GM23338 (cell line): ENCODE data around the gene LY86. TPM values are rescaled to one million over a fixed set of nuclear protein-coding genes. Genes with fewer than 3 reads are reported as not detected.
A peak's percentile ranks its signal among the peaks of the same experiment; 100 is the strongest.

ENCODE experiments used
- ATAC-seq: fragments of 200-7000 bp; cut with Tn5 transposase; 3 replicates; pipeline ENCODE4 v1.9.1; 2020
- DNase-seq: peaks from one replicate; pipeline ENCODE4 v3.0.0-alpha.2; 2015; ENCODE audit warnings: low spot score
- H2AFZ ChIP-seq: fragments of 200-600 bp; sonication (generic); 2 replicates; pipeline ENCODE4 v1.8.0; 2016; ENCODE audit warnings: antibody characterized with exemption, mild to moderate bottlenecking, moderate library complexity
- H3F3A ChIP-seq: fragments of 200-600 bp; sonication (generic); replicated peaks from 2 replicates; pipeline ENCODE4 v1.8.0; 2017; ENCODE audit warnings: antibody characterized with exemption, mixed run types, low read depth
- H3K27ac ChIP-seq: fragments of 200-600 bp; sonication (generic); 2 replicates; pipeline ENCODE4 v1.6.1; 2016; ENCODE audit warnings: low read depth
- H3K27me3 ChIP-seq: fragments of 200-600 bp; sonication (generic); 2 replicates; pipeline ENCODE4 v1.8.0; 2016; ENCODE audit warnings: mild to moderate bottlenecking, mixed run types, moderate library complexity; ENCODE audit not compliant: insufficient read depth
- H3K36me3 ChIP-seq: fragments of 200-600 bp; sonication (generic); 2 replicates; pipeline ENCODE4 v1.8.0; 2016; ENCODE audit warnings: mild to moderate bottlenecking; ENCODE audit not compliant: insufficient read depth
- H3K4me1 ChIP-seq: fragments of 200-600 bp; sonication (generic); 2 replicates; pipeline ENCODE4 v1.8.0; 2016; ENCODE audit warnings: mild to moderate bottlenecking, moderate library complexity; ENCODE audit not compliant: insufficient read depth
- H3K4me2 ChIP-seq: fragments of 200-600 bp; sonication (generic); 2 replicates; pipeline ENCODE4 v1.7.1; 2017; ENCODE audit warnings: mixed run types
- H3K4me3 ChIP-seq: fragments of 200-600 bp; sonication (generic); 2 replicates; pipeline ENCODE4 v1.6.1; 2016; ENCODE audit warnings: mixed run types
- H3K79me2 ChIP-seq: fragments of 200-600 bp; sonication (generic); replicated peaks from 2 replicates; pipeline ENCODE4 v1.8.0; 2017; ENCODE audit warnings: mild to moderate bottlenecking; ENCODE audit not compliant: insufficient read depth
- H3K9me2 ChIP-seq: fragments of 200-600 bp; sonication (generic); 2 replicates; pipeline ENCODE4 v1.8.0; 2017; ENCODE audit not compliant: insufficient read depth
- H4K20me1 ChIP-seq: fragments of 200-600 bp; sonication (generic); replicated peaks from 2 replicates; pipeline ENCODE4 v1.8.0; 2017; ENCODE audit warnings: mild to moderate bottlenecking; ENCODE audit not compliant: insufficient read depth
- H3K27ac Mint-ChIP-seq: 2 replicates; pipeline ENCODE4 v1.8.0; 2020; ENCODE audit warnings: inconsistent platforms, mild to moderate bottlenecking, moderate library complexity, mixed read lengths
- H3K27me3 Mint-ChIP-seq: 3 replicates; pipeline ENCODE4 v1.8.0; 2022; ENCODE audit warnings: low read depth, mild to moderate bottlenecking, moderate library complexity, mixed read lengths, inconsistent platforms; ENCODE audit not compliant: insufficient read depth, poor library complexity
- H3K36me3 Mint-ChIP-seq: 3 replicates; pipeline ENCODE4 v1.8.0; 2021; ENCODE audit warnings: low read depth, mild to moderate bottlenecking, inconsistent platforms, moderate library complexity, mixed read lengths
- H3K4me1 Mint-ChIP-seq: 3 replicates; pipeline ENCODE4 v1.8.0; 2020; ENCODE audit warnings: mild to moderate bottlenecking, inconsistent platforms, mixed read lengths
- H3K4me3 Mint-ChIP-seq: 3 replicates; pipeline ENCODE4 v1.8.0; 2021; ENCODE audit warnings: moderate library complexity, mild to moderate bottlenecking, inconsistent platforms, mixed read lengths
- H3K9me3 Mint-ChIP-seq: 3 replicates; pipeline ENCODE4 v1.8.0; 2020; ENCODE audit warnings: moderate library complexity, mild to moderate bottlenecking, inconsistent platforms, mixed read lengths
- CREB1 ChIP-seq: fragments of 250-450 bp; sonication (Bioruptor Pico); IDR thresholded peaks from 2 replicates; pipeline ENCODE4 v1.5.0; 2020; ENCODE audit warnings: low read depth, mild to moderate bottlenecking, moderate library complexity
- EZH2 ChIP-seq: fragments of 200-600 bp; sonication (generic); IDR thresholded peaks from one replicate; pipeline ENCODE4 v1.8.0; 2017; ENCODE audit warnings: antibody characterized with exemption, mild to moderate bottlenecking, low read depth; ENCODE audit not compliant: unreplicated experiment
- EZH2phosphoT487 ChIP-seq: fragments of 200-600 bp; sonication (generic); IDR thresholded peaks from one replicate; pipeline ENCODE4 v1.8.1; 2018; ENCODE audit warnings: antibody characterized with exemption; ENCODE audit not compliant: unreplicated experiment
- JUNB ChIP-seq: IDR thresholded peaks from one replicate; pipeline ENCODE4 v1.6.1; 2016; ENCODE audit warnings: antibody characterized with exemption; ENCODE audit not compliant: unreplicated experiment
- NANOG ChIP-seq: IDR thresholded peaks from 2 replicates; pipeline ENCODE4 v1.6.1; 2016; ENCODE audit warnings: antibody characterized with exemption, borderline replicate concordance
- POLR2AphosphoS5 ChIP-seq: IDR thresholded peaks from 2 replicates; pipeline ENCODE4 v1.6.1; 2016; ENCODE audit warnings: antibody characterized with exemption, low read depth
- STAT1 ChIP-seq: IDR thresholded peaks from one replicate; pipeline ENCODE4 v1.6.1; 2016; ENCODE audit warnings: antibody characterized with exemption; ENCODE audit not compliant: unreplicated experiment
- ZNF114 ChIP-seq: fragments of 250-450 bp; sonication (Bioruptor Pico); IDR thresholded peaks from 2 replicates; pipeline ENCODE4 v1.5.0; 2020; ENCODE audit warnings: mild to moderate bottlenecking, moderate library complexity
- polyA plus RNA-seq: library from polyadenylated mRNA; unstranded; fragments of >200 nt; fragmentation: Nextera tagmentation; extraction: Ambion mirVana; gene quantifications from 2 replicates; pipeline ENCODE4 v1.2.1, GENCODE V29; 2016
- total RNA-seq: library from RNA; depleted of rRNA; stranded (reverse); fragments of >200 nt; shearing (Covaris generic); gene quantifications from 2 replicates; pipeline ENCODE4 v1.2.3, GENCODE V29; 2014
- TF ChIP-seq, protein P1 (sequence below): IDR thresholded peaks from 2 replicates; pipeline ENCODE4 v1.6.1; 2016; ENCODE audit warnings: antibody characterized with exemption
- TF ChIP-seq, protein P2 (sequence below): fragments of 250-450 bp; sonication (Bioruptor Pico); IDR thresholded peaks from 2 replicates; pipeline ENCODE4 v1.5.0; 2020; ENCODE audit warnings: mild to moderate bottlenecking, moderate library complexity
- TF ChIP-seq, protein P3 (sequence below), 2 experiments: fragments of 200-600 bp in 1 of 2; sonication (generic) in 1 of 2; conservative IDR thresholded peaks; 2 replicates each; pipeline versions ENCODE4 v1.5.1 to v1.6.1; 2016 to 2017; ENCODE audit warnings: antibody characterized with exemption in 2 of 2, low read depth in 2 of 2, mild to moderate bottlenecking in 2 of 2, moderate library complexity in 1 of 2

LY86 gene
- total and polyA plus RNA-seq, 2 experiments from 2014 or later: 0.29 TPM; not detected in 1

DNA sequence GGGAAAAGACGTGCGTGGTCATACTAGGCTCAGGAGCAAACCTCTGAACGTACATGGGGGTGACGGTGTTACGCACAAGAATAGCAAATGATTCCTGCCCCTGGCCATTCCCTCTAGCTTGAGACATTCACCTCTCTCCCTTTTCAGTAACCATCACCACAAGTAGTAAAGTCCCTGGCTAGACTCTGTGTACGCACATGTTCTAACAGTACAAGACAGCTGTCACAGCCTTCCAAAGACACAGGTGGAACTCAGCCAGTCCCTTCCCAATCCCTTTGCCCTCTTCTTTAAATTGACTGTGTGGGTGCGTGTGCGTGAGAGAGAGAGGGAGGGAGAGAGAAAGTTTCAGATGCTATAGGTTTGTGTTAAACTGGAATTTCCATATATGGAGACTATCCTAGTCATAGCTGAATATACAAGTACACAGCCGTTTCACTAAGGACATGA is 67.3 kb downstream of the LY86 start:
- no peak overlapping the region for H3K4me2 ChIP-seq
- H4K20me1 ChIP-seq: no peaks in the 10 kb centered on the region
- H3K4me3 Mint-ChIP-seq: no peak overlapping the region
- H3F3A ChIP-seq: no peaks in the 10 kb centered on the region
- H2AFZ ChIP-seq: no peak overlapping the region
- H3K36me3 ChIP-seq: no peaks in the 10 kb centered on the region
- no peak overlapping the region for H3K27ac ChIP-seq
- no peaks in the 10 kb centered on the region for H3K36me3 Mint-ChIP-seq
- peaks cover 16% of the 10 kb centered on the region for H3K9me2 ChIP-seq
- H3K27me3 ChIP-seq: peaks cover 11% of the 10 kb centered on the region; the same call in 1 of the 2 replicates
- 0 out of 2 replicates have a peak, but pooled peaks cover 3% of the 10 kb centered on the region for H3K4me1 ChIP-seq
- H3K4me3 ChIP-seq: no peak overlapping the region
- ATAC-seq: no peak
- H3K27me3 Mint-ChIP-seq: peaks cover 3% of the 10 kb centered on the region
- TF ChIP-seq EZH2phosphoT487: no peak
- TF ChIP-seq POLR2AphosphoS5: no peak
- TF ChIP-seq CREB1 (CRISPR knock-in tag): no peak
- TF ChIP-seq, protein P1, sequence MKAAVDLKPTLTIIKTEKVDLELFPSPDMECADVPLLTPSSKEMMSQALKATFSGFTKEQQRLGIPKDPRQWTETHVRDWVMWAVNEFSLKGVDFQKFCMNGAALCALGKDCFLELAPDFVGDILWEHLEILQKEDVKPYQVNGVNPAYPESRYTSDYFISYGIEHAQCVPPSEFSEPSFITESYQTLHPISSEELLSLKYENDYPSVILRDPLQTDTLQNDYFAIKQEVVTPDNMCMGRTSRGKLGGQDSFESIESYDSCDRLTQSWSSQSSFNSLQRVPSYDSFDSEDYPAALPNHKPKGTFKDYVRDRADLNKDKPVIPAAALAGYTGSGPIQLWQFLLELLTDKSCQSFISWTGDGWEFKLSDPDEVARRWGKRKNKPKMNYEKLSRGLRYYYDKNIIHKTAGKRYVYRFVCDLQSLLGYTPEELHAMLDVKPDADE: no peak
- TF ChIP-seq JUNB: no peak
- TF ChIP-seq STAT1: no peak
- no peaks in the 10 kb centered on the region for H3K79me2 ChIP-seq
- H3K4me1 Mint-ChIP-seq: peaks cover 5% of the 10 kb centered on the region; the same call in 2 of the 3 replicates
- 0 out of 2 replicates have a peak overlapping the region, but pooled peaks have one; percentile 35 for H3K27ac Mint-ChIP-seq
- no peak for DNase-seq
- no peaks in the 10 kb centered on the region; the same call in 2 of the 3 replicates for H3K9me3 Mint-ChIP-seq

DNA sequence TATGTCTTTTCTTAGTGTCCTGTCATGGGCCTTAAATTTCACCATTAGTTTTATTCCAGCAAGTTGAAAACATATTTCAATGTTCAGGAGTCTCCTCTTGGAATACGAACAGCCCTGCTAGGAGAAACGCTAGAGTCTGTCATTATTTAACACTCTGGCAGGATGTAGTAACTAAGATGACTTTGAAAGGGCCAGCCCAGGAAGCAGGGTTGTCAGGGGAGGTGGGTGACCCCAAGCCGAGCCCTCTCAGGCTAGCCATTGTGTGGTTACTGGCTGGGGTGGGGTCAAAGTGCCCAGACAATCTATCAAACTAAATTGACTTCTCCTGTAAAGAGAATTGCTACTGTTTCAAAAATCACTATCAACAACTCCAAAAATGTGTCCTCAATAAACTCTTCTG is 67.8 kb downstream of the LY86 start:
- H3K36me3 Mint-ChIP-seq: no peaks in the 10 kb centered on the region
- TF ChIP-seq, protein P2, sequence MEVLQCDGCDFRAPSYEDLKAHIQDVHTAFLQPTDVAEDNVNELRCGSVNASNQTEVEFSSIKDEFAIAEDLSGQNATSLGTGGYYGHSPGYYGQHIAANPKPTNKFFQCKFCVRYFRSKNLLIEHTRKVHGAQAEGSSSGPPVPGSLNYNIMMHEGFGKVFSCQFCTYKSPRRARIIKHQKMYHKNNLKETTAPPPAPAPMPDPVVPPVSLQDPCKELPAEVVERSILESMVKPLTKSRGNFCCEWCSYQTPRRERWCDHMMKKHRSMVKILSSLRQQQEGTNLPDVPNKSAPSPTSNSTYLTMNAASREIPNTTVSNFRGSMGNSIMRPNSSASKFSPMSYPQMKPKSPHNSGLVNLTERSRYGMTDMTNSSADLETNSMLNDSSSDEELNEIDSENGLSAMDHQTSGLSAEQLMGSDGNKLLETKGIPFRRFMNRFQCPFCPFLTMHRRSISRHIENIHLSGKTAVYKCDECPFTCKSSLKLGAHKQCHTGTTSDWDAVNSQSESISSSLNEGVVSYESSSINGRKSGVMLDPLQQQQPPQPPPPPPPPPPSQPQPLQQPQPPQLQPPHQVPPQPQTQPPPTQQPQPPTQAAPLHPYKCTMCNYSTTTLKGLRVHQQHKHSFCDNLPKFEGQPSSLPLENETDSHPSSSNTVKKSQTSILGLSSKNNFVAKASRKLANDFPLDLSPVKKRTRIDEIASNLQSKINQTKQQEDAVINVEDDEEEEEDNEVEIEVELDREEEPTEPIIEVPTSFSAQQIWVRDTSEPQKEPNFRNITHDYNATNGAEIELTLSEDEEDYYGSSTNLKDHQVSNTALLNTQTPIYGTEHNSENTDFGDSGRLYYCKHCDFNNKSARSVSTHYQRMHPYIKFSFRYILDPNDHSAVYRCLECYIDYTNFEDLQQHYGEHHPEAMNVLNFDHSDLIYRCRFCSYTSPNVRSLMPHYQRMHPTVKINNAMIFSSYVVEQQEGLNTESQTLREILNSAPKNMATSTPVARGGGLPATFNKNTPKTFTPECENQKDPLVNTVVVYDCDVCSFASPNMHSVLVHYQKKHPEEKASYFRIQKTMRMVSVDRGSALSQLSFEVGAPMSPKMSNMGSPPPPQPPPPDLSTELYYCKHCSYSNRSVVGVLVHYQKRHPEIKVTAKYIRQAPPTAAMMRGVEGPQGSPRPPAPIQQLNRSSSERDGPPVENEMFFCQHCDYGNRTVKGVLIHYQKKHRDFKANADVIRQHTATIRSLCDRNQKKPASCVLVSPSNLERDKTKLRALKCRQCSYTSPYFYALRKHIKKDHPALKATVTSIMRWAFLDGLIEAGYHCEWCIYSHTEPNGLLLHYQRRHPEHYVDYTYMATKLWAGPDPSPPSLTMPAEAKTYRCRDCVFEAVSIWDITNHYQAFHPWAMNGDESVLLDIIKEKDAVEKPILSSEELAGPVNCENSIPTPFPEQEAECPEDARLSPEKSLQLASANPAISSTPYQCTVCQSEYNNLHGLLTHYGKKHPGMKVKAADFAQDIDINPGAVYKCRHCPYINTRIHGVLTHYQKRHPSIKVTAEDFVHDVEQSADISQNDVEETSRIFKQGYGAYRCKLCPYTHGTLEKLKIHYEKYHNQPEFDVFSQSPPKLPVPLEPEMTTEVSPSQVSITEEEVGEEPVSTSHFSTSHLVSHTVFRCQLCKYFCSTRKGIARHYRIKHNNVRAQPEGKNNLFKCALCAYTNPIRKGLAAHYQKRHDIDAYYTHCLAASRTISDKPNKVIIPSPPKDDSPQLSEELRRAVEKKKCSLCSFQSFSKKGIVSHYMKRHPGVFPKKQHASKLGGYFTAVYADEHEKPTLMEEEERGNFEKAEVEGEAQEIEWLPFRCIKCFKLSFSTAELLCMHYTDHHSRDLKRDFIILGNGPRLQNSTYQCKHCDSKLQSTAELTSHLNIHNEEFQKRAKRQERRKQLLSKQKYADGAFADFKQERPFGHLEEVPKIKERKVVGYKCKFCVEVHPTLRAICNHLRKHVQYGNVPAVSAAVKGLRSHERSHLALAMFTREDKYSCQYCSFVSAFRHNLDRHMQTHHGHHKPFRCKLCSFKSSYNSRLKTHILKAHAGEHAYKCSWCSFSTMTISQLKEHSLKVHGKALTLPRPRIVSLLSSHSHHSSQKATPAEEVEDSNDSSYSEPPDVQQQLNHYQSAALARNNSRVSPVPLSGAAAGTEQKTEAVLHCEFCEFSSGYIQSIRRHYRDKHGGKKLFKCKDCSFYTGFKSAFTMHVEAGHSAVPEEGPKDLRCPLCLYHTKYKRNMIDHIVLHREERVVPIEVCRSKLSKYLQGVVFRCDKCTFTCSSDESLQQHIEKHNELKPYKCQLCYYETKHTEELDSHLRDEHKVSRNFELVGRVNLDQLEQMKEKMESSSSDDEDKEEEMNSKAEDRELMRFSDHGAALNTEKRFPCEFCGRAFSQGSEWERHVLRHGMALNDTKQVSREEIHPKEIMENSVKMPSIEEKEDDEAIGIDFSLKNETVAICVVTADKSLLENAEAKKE (CRISPR knock-in tag): no peak
- TF ChIP-seq, protein P3, sequence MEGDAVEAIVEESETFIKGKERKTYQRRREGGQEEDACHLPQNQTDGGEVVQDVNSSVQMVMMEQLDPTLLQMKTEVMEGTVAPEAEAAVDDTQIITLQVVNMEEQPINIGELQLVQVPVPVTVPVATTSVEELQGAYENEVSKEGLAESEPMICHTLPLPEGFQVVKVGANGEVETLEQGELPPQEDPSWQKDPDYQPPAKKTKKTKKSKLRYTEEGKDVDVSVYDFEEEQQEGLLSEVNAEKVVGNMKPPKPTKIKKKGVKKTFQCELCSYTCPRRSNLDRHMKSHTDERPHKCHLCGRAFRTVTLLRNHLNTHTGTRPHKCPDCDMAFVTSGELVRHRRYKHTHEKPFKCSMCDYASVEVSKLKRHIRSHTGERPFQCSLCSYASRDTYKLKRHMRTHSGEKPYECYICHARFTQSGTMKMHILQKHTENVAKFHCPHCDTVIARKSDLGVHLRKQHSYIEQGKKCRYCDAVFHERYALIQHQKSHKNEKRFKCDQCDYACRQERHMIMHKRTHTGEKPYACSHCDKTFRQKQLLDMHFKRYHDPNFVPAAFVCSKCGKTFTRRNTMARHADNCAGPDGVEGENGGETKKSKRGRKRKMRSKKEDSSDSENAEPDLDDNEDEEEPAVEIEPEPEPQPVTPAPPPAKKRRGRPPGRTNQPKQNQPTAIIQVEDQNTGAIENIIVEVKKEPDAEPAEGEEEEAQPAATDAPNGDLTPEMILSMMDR (conservative IDR thresholded peaks at IDR 0.05; ENCODE audit: low read depth in 2 of 2): no peak
- TF ChIP-seq ZNF114 (no peak), NANOG (no peak), EZH2phosphoT487 (no peak), STAT1 (no peak), EZH2 (no peak), POLR2AphosphoS5 (no peak)
- TF ChIP-seq, protein P1: no peak

More for the DNA sequence above, 67.8 kb downstream of the LY86 start:
- no peaks in the 10 kb centered on the region; the same call in 2 of the 3 replicates for H3K9me3 Mint-ChIP-seq
- peaks cover 3% of the 10 kb centered on the region for H3K27me3 Mint-ChIP-seq
- H3K4me3 Mint-ChIP-seq: no peak overlapping the region
- no peak overlapping the region for H3K4me3 ChIP-seq
- DNase-seq: no peak
- no peak overlapping the region for H3K27ac ChIP-seq
- H2AFZ ChIP-seq: no peak overlapping the region
- no peaks in the 10 kb centered on the region for H3K79me2 ChIP-seq
- H3K36me3 ChIP-seq: no peaks in the 10 kb centered on the region
- H3K9me2 ChIP-seq: peaks cover 16% of the 10 kb centered on the region
- H3K4me2 ChIP-seq: no peak overlapping the region
- H3F3A ChIP-seq: no peaks in the 10 kb centered on the region
- no peaks in the 10 kb centered on the region for H4K20me1 ChIP-seq
- H3K27ac Mint-ChIP-seq: no peak overlapping the region
- H3K27me3 ChIP-seq: peaks cover 11% of the 10 kb centered on the region; the same call in 1 of the 2 replicates
- ATAC-seq: no peak
- 0 out of 2 replicates have a peak, but pooled peaks cover 3% of the 10 kb centered on the region for H3K4me1 ChIP-seq
- peaks cover 3% of the 10 kb centered on the region; the same call in 2 of the 3 replicates for H3K4me1 Mint-ChIP-seq
